ENCODE data around the gene RPP30. TPM values are rescaled to one million over a fixed set of nuclear protein-coding genes. Genes with fewer than 3 reads are reported as not detected.
"Not testable (repeated sequence)": the region's sequence is repeated elsewhere in the genome, so short reads cannot be mapped to it uniquely, and the experiment has no call there.

RPP30 gene
- total RNA-seq, 2 experiments from 2014 or later: 55.8 to 56.8 TPM

- ChIA-PET POLR2A (interaction anchor here (0.9 kb wide), 1 partner anchor 10 kb away, joined by 3 read pairs; no protein-coding TSS in a partner anchor), CTCF (interaction anchor here (0.7 to 2.4 kb wide), 4 partner anchors 10 to 117 kb away, joined by 3 to 15 read pairs (median 6); no protein-coding TSS in a partner anchor)
- Mint-ChIP-seq H3K4me1 (ENCODE audit: low read depth) (peaks cover 5% of the 10 kb centered on the region), H3K27me3 (no peaks in the 10 kb centered on the region), H3K4me3 (no peak overlapping the region), H3K27ac (no peak overlapping the region), H3K36me3 (ENCODE audit: low read depth) (peaks cover 46% of the 10 kb centered on the region), H3K9me3 (no peaks in the 10 kb centered on the region)
- ATAC-seq (no peak), DNase-seq (no peak)
- TF ChIP-seq CTCF (IDR thresholded peaks at IDR 0.05): no peak
- intact Hi-C loops (cut with micrococcal nuclease): no loop called here
Observed at GRCh38 chr10:90889636-90890035, 17.9 kb downstream of the RPP30 start.

DNA sequence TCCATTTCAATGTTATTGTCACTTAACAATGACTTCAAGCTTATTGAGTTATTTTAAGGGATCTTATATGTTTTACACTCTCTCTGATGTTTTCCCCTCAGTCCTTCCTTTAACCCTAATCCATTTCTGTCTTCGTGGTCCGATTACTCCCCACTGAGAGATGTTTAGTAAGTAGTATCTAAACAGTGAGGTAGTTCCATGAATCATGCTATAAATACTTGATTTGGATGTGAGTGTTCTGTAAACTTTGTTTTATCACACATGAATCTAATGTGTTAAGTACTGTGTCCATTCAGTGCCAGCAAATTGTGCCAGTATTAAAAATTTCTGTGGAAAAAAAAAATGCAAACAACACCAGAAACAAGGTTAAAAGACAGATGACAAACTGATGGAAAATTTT, 18.6 kb downstream of the RPP30 start:
- Mint-ChIP-seq H3K9me3 (no peaks in the 10 kb centered on the region), H3K27me3 (no peaks in the 10 kb centered on the region), H3K4me1 (ENCODE audit: low read depth) (peaks cover 5% of the 10 kb centered on the region), H3K27ac (no peak overlapping the region), H3K36me3 (ENCODE audit: low read depth) (peaks cover 47% of the 10 kb centered on the region), H3K4me3 (no peak overlapping the region)
- no peak for ATAC-seq
- DNase-seq: no peak
- POLR2A ChIA-PET: no interaction called here
- CTCF ChIA-PET: interaction anchor here (1.5 kb wide), 1 partner anchor 116 kb away, joined by 4 read pairs; no protein-coding TSS in a partner anchor
- intact Hi-C loops (cut with micrococcal nuclease): no loop called here
- TF ChIP-seq CTCF (IDR thresholded peaks at IDR 0.05): no peak

GRCh38 chr10:90893190-90893589, 21.4 kb downstream of the RPP30 start:
- ATAC-seq: no peak
- peaks cover 15% of the 10 kb centered on the region for H3K4me1 Mint-ChIP-seq (ENCODE audit: low read depth)
- POLR2A ChIA-PET: interaction anchor here (0.6 kb wide), 1 partner anchor 329 kb away, joined by 3 read pairs; no protein-coding TSS in a partner anchor
- H3K36me3 Mint-ChIP-seq (ENCODE audit: low read depth): peaks cover 48% of the 10 kb centered on the region
- DNase-seq: no peak
- no peaks in the 10 kb centered on the region for H3K27me3 Mint-ChIP-seq
- no peak overlapping the region for H3K4me3 Mint-ChIP-seq
- intact Hi-C loops (cut with micrococcal nuclease): no loop called here
- CTCF ChIA-PET: interaction anchor here (1.1 to 3.2 kb wide), 2 partner anchors 13 to 26 kb away, joined by 3 to 11 read pairs; no protein-coding TSS in a partner anchor
- H3K27ac Mint-ChIP-seq: no peak overlapping the region
- no peak for TF ChIP-seq CTCF (IDR thresholded peaks at IDR 0.05)
- no peaks in the 10 kb centered on the region for H3K9me3 Mint-ChIP-seq

DNA sequence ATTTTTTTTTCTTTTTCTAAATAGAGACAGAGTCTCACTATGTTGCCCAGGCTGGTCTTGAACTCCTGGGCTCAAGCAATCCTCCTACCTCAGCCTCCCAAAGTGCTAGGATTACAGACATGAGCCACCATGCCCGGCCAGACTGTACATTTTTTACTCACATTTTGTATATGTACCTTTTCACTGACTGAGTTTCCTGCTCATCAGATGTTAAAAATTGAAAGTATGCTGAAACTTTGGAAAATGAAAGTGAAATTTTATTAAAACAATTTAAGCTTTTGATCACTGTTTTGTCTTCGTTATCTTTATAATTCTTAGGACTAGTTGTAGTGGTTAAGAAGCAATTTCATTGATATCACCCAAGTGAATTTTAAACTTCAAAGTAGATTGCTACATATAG, 25.1 kb downstream of the RPP30 start:
- Mint-ChIP-seq H3K27ac (peak overlapping the region; percentile 49), H3K4me1 (ENCODE audit: low read depth) (peaks cover 13% of the 10 kb centered on the region), H3K36me3 (ENCODE audit: low read depth) (peaks cover 33% of the 10 kb centered on the region)
- POLR2A ChIA-PET; H3K27me3 Mint-ChIP-seq; intact Hi-C loops (cut with micrococcal nuclease); H3K9me3 Mint-ChIP-seq; H3K4me3 Mint-ChIP-seq; ATAC-seq; DNase-seq: not testable (repeated sequence)
- CTCF ChIA-PET: interaction anchor here (0.9 to 3.1 kb wide), 5 partner anchors 13 to 354 kb away, joined by 3 to 14 read pairs (median 3); partner anchors contain the start of gene ANKRD1

- Mint-ChIP-seq H3K4me1 (ENCODE audit: low read depth) (peaks cover 14% of the 10 kb centered on the region), H3K4me3 (no peak overlapping the region), H3K27ac (peak overlapping the region; percentile 43), H3K27me3 (no peaks in the 10 kb centered on the region), H3K36me3 (ENCODE audit: low read depth) (peaks cover 36% of the 10 kb centered on the region), H3K9me3 (peaks cover 6% of the 10 kb centered on the region)
- no peak for TF ChIP-seq CTCF (IDR thresholded peaks at IDR 0.05)
- ChIA-PET CTCF (interaction anchor here (0.7 kb wide), 1 partner anchor 345 kb away, joined by 4 read pairs; no protein-coding TSS in a partner anchor), POLR2A (no interaction called here)
- ATAC-seq: peak; percentile 45
- DNase-seq: no peak
- intact Hi-C loops (cut with micrococcal nuclease): no loop called here
Observed at GRCh38 chr10:90905925-90906324, 34.2 kb downstream of the RPP30 start.

All from activated CD8-positive, alpha-beta T cell treated with anti-CD3 and anti-CD28 coated beads for 36 hours (primary cell).